Cerebellar nuclear complex (tissue), 1 donor: Measurements from ENCODE around the gene LGALS7.
"Not testable (repeated sequence)": the region's sequence is repeated elsewhere in the genome, so short reads cannot be mapped to it uniquely, and the experiment has no call there.

Source experiments
- DNase-seq, 2 experiments: peaks; one replicate each; lab custom pipeline; 2025; lab: John Stamatoyannopoulos, UW

LGALS7 gene

GRCh38 chr19:38773469-38774177 is at the start of gene LGALS7:
LGALS7 (minus strand) TSS chr19:38773517; CDS start chr19:38773492, 25 bp downstream.
- DNase-seq, result no peak

- DNase-seq, result not testable (repeated sequence)
These were observed 48.0 kb upstream of the LGALS7 start for GRCh38 chr19:38821230-38821825.

- no peak for DNase-seq
These were observed 46.1 kb upstream of the LGALS7 start for GRCh38 chr19:38819231-38819920.

GRCh38 chr19:38817081-38817480 is 43.8 kb upstream of the LGALS7 start:
- DNase-seq, result no peak

- no peak for DNase-seq
These were observed 42.9 kb upstream of the LGALS7 start for GRCh38 chr19:38816131-38816750.

GRCh38 chr19:38815059-38816001 is 42.0 kb upstream of the LGALS7 start:
- DNase-seq, result no peak

- DNase-seq, result not testable (repeated sequence)
These were observed 40.6 kb upstream of the LGALS7 start for GRCh38 chr19:38813932-38814331.

GRCh38 chr19:38813323-38813722 is 40.0 kb upstream of the LGALS7 start:
- no peak for DNase-seq

GRCh38 chr19:38812841-38813320 is 39.6 kb upstream of the LGALS7 start, which contains the start of gene LGALS4:
LGALS4 (minus strand) TSS chr19:38812945; CDS start chr19:38812886, 59 bp downstream.
- no peak for DNase-seq

- no peak for DNase-seq
These were observed 38.9 kb upstream of the LGALS7 start for GRCh38 chr19:38812009-38812840.

- no peak for DNase-seq
These were observed 36.4 kb upstream of the LGALS7 start for GRCh38 chr19:38809592-38810252.

GRCh38 chr19:38808741-38809140 is 35.4 kb upstream of the LGALS7 start:
- no peak for DNase-seq

GRCh38 chr19:38807374-38808098 is 34.2 kb upstream of the LGALS7 start:
- DNase-seq, result not testable (repeated sequence)

GRCh38 chr19:38806371-38806770 is 33.1 kb upstream of the LGALS7 start:
- no peak for DNase-seq

- no peak for DNase-seq
These were observed 31.9 kb upstream of the LGALS7 start for GRCh38 chr19:38805180-38805579.

GRCh38 chr19:38803543-38803942 is 30.2 kb upstream of the LGALS7 start:
- DNase-seq, result no peak

GRCh38 chr19:38801359-38802095 is 28.2 kb upstream of the LGALS7 start:
- DNase-seq, result no peak
